Measurements from ENCODE around the gene RASA3.

The RASA3 gene

DNA sequence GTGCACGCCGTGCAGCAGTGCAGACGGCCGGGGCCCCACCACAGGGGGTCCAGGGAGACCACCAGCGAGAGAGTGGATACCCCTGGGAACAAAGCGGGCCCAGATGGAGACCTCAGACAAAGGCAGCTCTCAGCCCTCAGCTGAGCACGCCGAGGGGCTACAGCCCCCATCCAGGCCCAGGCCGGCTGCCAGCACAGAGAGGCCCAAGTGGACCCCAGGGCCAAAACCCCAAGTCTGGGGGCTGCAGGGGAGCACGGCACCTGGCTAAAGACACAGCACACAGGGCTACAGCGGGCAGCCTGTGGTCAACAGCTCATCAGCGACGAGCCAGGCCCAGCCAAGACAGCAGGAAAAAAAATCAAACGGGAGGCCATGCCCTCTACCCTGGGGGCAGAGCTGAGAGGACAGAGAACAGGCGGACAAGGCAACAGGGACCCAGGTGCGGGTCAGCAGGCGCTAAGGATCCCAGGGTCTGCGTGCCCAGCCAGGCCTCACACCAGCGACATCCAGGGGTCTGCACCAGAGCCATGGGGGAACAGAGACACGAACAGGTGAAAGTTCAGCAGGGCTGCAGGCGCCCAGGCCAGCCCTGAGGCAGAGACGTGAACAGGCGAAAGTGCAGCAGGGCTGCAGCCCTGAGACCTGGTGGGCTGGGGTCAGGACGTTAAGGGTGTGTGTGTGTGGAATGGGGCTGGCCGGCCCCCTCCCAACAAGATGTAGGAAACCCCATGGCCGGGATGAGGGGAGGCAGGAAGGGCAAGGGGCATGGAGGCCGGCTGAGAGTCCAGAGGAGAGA lies 34.3 kb downstream of the RASA3 start:
- no peak for DNase-seq

DNA sequence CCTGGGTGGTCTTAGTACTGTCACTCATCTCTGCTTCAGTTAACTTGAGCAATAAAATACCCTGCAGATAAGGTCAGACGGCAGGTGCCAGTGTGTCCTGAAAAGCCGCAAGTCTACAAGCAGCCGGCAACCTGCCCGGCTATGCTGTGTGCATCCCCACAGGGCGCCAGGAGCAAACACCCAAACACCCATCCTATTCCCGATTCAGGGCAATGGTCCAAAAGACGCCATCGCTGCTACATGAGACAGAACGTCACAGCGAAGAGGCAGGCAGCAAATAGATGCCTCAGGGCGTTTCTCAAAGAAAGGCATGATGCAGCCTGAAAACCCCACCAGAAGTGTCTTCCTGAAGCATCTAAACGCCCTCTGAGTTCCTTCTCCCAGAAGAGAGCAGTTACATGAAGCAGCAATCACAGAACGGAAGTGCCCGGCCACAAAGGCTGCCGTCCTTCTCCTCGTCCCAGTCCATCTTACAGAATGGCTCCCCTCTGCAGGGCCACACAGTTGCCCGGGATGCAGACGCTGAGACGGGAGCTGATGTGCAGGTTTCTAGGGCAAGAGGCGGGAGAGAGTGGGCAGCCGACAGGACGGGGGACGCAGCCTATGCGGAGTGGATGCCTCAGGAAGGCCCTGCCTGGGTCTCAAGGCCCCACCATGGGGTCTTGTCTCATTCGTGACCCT lies 35.1 kb downstream of the RASA3 start:
- no peak for DNase-seq

DNA sequence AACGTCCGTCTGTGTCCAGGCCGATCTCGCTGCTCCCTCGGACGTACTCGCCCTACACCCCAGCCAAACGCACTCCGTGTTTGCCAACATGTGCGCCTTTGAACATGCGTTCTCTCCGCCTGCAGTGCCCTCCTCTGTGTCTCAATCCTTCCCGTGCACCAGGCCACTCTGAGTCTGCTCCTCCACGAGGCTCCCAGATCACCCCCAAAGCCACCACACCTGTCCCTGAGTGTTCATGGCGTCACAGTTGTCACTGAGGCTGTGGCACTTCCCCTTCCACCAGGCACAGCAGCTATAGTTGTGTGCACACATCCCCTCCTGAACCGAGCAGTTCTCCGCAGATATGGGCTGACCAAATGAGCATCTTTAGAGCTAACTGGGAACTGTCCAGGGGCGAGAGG lies 35.6 kb downstream of the RASA3 start:
- DNase-seq = no peak

DNA sequence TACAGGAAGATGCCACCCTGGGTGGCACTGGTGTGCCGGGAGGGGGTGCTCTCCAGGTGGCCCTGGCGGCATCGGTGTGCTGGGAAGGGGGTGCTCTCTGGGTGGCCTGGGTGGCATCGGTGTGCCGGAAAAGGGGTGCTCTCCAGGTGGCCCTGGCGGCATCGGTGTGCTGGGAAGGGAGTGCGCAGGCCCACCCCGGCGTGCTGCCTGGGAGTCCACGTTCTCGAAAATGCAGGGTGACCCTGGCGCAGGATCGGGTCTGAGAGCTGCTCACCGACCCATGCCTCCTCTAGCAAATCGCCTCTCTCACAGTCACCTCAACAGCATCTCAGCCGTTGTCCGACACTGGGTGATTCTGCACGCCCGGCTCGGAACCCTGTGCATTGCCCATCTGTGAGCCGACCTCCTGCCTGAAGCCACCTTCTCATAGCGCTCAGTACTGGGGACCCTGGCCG lies 36.4 kb downstream of the RASA3 start:
- DNase-seq = no peak

DNA sequence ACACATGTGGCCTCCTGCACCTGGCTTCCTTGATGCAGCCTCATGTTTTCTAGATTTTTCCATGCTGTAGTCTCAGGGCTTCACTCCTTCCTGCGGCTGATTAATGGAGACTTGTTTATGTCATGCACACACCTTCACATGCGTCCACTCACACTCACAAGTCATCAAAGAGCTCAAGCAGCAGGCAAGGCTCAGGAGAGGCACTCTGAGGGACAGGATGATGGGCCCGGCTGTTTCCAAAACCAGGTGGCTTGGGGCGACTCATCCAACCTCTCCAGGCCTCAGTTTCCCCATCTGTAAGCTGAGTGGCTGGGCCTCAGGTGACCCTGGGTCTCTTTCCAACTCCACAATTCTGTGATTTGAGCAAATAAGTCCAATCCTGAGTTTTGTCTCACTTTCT lies 36.9 kb downstream of the RASA3 start:
- no peak for DNase-seq

DNA sequence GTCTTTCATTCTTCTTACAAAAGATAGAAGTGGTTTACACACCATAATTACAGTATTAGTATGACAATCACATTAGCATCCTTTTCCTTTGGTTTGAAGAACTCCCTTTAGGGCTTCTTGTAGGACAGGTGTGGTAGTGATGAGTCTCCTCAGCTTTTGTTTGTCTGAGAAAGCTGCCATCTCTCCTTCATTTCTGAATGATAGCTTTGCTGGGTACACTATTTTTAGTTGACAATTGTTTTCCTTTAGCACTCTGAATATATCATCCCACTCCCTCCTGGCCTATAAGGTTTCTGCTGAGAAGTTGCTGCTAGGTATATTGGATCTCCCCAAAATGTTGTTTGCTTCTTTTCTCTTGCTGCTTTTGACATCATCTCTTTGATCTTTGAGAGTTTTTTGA lies 39.3 kb downstream of the RASA3 start:
- no peak for DNase-seq

DNA sequence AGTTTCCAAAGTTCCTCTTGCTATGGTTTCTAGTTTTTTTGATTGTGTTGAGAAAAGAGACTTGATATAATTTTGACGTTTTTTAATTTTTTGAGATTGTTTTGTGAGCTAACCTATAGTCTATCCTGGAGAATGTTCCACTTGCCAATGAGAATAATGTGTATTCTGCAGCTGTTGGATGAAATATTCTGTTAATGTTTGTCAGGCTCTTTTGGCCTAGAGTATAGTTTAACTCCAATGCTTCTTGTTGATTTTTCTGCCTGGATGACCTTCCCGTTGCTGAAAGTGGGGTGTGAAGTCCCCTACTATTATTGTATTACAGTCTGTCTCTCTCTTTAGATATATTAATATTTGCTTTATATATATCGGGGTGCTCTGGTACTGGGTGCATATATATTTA lies 40.0 kb downstream of the RASA3 start:
- no peak for DNase-seq

DNA sequence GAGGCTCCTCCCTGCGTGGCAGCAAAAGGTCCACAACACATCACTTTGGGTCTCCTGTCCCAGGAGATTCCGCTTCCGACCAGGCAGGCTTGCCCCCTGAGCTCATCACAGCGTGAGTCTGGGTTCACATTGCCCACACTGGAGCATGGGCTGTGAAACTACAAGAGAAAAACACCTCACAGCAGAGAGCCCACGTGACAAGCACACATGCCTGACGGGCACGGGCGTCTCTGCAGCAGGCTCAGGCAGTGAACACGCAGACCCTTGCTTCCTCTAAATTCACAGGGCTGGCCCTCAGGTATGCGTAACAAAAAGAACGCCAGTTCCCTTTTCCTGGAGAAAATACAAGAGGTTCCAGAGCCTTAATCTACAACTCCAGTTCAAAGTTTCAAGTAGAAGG lies 41.9 kb downstream of the RASA3 start:
- peak in 1 of 3 donors; percentile 15 for DNase-seq

DNA sequence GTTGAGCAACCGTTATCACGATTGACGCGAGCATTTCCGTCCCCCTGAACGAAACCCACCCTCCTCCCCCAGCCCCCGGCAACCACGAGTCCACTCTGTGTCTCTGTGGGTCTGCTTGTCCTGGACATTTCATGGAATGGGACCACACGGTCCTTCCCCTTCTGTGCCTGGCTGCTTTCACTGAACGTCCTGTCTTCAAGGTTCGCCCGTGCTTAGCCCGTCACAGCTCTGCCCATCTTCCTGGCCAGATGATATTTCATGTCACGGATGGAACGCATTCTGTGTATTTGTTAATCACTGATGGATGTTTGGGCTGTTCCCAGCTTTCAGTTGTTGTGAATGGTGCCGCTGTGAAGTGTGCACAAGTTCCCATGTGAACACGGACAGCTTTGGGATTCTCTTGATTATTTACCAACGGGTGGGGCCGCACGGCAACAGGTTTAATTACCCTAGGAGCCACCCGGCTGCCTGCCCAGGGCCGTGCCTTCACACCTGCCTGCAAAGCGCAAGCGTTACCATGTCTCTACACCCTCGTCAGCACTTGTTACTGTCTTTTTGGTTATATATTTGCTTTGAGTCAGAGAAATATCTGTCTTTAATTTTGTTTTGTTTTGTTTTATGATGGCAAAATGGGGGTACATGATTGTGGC lies 42.5 kb downstream of the RASA3 start:
- no peak for DNase-seq

DNA sequence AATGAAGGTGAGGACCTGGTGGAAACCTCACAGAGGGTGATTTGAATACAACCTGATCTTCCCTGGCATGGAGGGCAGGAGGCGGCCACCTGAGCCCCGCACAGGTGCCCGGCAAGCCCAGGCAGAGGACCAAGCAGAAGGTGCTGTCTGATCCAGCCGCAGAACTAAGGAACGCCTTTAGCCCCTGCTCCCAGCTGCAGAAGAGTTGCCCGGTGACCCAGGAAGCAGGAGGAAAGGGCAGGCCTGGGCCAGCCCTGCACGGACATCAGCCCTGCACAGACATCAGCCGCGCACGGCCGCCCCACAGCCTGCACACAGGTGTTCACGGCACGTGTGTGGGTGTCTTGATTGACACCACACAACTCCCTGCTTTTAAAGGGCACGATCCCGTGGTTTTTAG lies 43.1 kb downstream of the RASA3 start:
- no peak for DNase-seq

DNA sequence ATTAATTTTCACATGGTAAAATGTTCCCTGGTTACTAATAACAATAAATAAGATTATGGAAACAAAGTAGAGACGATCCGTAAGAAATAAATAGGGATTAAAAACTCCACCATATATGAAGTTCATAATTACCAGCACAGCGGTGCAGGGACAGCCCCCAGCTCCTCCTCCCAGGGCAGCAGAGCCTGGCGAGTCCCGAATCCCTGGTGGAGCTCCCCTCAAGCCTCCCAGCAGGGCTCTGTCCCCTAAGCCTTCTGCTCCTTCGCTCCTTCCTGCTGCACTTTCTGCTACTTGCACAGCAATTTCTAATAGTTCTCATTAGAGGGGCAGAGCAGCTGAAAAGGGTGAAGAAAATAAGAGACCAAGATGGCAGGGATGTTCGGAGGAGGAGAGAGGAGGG lies 43.6 kb downstream of the RASA3 start:
- no peak for DNase-seq

DNA sequence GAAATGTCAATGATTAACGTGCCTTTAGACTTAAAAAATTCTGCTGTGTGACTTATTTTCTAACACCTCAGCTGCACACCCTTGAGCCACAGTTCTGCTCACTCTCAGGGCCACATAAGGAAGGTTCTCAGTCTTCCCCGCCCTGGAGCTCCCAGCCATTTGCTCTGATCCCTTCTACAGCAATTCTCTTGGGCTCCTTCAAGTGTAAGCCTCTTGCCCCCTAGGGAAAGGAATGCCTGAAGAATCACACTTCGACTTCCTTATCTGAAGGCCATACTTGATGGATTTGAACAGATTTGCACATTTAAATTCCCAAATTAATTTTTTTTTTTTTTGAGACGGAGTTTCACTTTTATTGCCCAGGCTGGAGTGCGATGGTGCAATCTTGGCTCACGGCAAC lies 44.2 kb downstream of the RASA3 start:
- no peak for DNase-seq

DNA sequence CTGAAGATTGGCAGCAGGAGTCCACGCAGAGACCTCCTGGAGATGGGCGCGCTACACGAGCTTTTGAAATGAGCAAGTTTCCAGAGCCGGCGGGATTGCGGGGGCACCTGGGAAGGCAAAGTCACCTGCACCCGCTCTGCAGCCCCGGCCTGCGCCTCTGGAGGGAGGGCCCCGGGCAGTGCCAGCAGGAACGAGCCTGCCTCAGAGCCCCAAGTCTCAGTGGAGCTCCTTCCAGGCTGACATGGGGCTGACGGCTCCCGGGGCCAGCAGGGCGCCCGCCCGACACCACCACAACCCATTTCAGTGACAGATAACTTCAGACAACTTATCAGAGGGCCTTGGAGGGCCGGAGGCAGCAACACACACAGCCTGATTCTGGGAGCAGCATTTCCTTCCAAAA lies 45.0 kb downstream of the RASA3 start:
- DNase-seq = no peak

DNA sequence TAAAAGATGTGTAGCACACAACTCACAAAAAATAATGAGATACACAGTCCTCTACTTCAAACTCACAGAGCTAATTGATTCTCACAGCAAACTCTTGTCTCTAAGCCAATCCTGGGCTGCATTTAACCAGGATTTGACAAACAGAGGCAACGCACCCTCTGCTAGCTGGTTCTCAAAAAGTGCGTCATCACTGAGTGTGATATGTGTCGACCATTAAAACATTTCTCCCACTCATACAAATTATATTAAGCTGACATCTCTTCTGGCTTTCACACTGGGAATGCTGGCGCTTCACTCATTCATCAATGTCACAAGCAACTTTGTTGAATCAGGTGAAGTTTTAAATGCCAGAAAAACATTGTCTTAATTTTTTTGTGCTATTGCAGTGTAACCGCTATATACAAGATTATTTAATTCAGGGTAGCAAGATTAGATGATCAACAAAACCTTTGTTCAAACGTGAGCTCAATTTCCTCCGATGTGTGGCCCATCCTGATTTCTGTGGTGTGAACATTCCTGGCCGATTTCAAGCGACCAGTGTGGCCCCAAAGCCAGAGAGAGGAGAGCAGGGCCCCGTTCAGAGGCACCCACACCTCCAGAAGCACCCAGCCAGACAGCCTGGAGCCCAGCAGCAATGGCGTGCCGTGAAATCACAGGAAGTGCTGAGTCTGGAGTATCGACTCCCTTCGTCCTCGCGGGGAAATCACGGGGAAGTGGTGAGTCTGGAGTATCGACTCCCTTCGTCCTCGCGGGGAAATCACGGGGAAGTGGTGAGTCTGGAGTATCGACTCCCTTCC lies 49.4 kb downstream of the RASA3 start:
- no peak for DNase-seq

DNA sequence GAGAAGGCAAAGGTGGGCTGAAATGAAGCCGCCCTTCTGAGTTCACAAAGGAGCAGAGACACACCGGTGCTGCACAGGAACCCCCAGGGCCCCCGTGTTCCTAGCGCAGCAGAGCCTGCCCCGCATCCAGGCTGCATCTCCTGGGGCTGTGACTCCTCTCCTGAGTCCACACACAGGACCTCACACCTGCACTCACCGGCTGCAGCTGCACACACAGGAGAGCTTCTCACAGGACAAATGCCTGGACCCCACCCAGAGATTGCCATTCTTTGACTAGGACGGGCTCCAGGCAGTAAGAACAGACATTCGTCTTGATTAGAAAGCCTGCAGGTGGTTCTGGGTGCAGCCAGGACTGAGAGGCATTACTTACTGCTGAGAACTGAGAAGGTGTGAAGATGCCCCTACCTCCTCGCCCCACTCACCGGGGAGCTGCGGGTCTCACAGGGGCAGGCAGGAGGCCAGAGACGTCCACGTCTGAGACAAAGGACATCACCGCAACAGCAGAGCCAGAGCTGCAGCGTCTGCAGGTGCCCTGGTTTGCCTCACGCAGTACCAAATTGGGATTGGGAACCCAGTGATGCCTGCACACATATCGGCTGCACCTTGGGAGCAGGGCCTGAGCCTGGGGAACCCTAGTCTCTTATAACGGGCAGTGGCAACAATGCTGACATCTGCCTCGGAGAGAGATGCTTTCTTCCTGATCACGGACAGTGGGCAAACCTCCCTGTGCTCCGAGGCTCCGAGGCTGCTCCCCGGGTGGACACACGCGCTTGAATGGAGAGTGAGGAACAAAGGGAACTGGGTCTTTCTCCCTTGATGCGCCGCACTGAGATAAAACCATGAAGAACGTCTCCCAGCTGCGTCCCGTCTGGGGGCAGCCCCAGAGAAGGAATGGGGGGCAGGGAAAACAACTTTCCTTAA lies 50.4 kb downstream of the RASA3 start:
- no peak for DNase-seq

DNA sequence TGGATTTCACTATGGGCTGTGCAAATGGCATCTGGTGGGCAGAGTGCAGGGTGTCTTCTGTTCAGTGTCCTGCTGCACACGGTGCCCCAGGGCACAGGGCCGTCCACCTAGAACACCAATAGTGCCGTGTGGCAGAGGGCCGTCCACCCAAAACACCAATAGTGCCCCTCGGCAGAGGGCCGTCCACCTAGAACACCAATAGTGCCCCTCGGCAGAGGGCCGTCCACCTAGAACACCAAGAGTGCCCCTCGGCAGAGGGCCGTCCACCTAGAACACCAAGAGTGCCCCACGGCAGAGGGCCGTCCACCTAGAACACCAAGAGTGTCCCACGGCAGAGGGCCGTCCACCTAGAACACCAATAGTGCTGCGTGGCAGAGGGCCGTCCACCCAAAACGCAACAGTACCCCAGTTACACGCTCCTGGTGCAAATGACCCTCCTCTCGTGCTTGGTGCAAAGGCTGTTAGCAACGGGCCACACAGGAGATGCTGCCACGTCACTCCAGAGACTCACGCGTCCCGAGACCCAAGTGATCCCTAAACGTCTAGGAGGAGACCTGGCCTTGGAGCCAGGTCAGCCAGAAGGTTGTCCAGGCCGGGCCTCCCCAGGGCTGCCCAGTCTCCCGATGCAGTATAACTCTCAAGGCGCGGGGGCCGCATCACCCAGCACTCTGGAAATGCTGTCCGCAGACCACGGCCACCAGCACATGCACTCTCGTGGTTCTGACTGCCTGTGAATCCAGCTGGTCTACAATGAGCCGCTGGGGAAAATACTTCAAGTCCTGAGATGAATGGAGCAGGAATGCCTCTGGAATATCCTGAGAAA lies 51.5 kb downstream of the RASA3 start:
- DNase-seq = no peak

DNA sequence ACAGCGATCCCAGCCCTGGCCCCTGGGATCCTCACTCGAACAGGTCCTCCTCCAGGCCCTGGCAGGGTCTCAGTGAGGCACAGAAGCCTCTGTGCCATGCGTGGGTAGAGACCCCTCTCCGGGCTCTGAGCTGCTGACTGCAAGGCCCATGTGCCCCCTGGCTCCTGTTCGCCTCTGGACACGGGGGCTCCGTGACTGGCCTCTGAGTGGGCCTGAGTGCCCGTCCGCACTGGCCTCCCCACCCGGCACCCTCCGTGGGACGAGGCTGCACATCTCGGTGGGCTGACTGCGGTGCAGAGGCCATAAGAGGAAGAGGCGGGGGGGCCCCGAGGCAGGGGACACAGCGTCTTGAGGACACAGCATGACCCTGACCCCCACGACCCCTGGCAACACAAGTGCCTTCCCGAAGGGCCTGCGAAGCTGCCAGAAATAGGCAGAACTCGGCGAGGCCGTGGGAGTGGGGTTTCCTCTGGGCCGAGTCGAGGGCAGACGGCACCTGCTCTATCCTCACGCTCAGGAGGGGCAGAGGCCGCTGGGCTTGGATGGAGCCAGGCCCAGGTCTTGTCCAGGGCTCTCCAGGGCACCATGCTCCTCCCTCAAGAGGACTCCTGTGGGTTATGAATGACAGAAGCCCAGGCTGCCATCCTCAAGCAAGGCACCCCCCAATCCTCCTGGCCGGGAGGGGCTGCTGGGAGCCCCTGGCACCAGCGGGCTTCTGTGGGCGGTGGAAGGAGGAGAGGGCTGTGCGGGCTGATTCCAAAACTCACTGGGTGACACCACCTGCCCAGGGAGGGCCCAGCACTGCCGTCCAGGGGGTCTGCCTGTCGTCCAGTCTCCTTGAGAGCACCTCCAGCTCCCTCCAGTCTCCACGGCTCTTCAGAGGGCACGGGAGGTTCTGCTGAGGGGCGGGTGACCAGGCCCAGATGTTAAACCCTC lies 52.6 kb downstream of the RASA3 start:
- DNase-seq = no peak

DNA sequence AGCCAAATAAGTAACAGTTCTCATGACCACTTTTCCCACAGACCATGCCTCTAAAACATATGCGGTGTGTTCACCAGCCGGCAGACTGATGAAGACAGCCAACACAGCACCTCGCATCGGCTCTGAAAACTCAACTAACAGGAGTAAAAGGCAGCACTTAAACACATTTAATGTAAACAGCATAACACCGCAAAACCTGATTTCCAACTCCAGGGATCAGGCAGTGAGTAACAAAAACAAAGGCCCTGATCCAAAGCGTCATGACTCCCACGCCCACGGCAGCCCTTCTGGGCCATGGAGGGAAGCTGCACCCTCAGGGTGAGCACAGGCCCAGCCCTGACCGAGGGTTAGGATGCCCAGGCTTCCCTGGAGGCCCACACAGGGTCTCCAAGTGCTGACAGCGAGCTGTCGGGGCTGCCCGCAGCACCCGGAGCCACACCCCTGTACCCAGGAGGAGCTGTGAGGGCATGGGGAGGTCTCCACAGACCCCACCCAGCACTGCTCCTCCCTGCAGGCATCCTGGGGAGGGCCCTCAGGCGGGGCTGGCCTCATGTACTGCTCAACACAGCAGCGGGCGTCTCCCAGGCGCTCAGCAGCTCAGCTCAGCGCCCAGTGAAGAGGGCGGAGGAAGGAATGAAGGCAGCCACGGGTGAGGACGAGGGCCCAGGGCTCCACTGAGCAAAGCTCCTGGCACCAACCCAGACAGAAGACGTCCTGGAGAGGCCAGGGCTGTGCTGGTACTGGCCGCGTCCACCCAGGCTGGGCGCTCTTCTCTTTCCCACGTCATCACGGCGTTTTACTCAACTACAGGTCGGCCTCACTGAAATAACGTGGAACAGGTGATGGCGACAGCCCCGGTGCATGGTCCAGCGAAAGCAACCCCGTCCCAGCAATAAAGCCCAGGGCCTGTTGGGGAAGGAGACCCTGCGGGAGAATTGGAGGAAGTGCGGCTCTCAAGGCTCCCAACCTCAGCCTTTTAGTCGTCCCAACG lies 53.7 kb downstream of the RASA3 start:
- DNase-seq = peak; percentile 35 to 53 (median 44)

DNA sequence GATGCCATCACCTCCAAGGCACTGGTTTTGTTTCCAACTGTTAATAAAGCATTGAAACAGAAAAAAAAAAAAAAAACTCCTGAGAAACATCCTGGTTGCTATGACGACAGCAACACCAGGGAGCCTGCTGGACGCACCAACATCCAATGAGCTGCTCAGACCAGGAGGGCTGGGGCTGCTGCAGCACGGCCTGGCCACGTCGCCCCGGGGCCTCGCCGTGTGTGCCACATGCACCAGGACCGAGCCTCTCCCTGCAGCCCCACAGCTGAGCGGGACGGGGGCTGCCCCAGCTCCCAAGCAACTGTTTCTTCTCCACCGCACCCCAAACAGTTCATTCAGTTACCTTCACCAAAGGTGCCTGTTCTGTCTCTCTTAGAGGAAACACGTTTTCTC lies 54.5 kb downstream of the RASA3 start:
- DNase-seq = no peak
